Measurements from ENCODE around the gene RPL39.

Gene RPL39

GRCh38 chrX:119802546-119802945, 11.1 kb upstream of the RPL39 start (continued):
- TF ChIP-seq, protein P1, sequence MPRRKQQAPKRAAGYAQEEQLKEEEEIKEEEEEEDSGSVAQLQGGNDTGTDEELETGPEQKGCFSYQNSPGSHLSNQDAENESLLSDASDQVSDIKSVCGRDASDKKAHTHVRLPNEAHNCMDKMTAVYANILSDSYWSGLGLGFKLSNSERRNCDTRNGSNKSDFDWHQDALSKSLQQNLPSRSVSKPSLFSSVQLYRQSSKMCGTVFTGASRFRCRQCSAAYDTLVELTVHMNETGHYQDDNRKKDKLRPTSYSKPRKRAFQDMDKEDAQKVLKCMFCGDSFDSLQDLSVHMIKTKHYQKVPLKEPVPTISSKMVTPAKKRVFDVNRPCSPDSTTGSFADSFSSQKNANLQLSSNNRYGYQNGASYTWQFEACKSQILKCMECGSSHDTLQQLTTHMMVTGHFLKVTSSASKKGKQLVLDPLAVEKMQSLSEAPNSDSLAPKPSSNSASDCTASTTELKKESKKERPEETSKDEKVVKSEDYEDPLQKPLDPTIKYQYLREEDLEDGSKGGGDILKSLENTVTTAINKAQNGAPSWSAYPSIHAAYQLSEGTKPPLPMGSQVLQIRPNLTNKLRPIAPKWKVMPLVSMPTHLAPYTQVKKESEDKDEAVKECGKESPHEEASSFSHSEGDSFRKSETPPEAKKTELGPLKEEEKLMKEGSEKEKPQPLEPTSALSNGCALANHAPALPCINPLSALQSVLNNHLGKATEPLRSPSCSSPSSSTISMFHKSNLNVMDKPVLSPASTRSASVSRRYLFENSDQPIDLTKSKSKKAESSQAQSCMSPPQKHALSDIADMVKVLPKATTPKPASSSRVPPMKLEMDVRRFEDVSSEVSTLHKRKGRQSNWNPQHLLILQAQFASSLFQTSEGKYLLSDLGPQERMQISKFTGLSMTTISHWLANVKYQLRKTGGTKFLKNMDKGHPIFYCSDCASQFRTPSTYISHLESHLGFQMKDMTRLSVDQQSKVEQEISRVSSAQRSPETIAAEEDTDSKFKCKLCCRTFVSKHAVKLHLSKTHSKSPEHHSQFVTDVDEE (CRISPR knock-in tag; IDR thresholded peaks at IDR 0.05): no peak
- no peak for TF ChIP-seq PPARA (CRISPR knock-in tag; IDR thresholded peaks at IDR 0.05; ENCODE audit: borderline replicate concordance)
- no peak for TF ChIP-seq ZNF70 (CRISPR knock-in tag; IDR thresholded peaks at IDR 0.05)
- TF ChIP-seq ZC3H10 (CRISPR knock-in tag; IDR thresholded peaks at IDR 0.05): no peak
- no peak for TF ChIP-seq ZNF565 (CRISPR knock-in tag; conservative IDR thresholded peaks at IDR 0.05; ENCODE audit: low read depth)
- TF ChIP-seq TCF4 (CRISPR knock-in tag; IDR thresholded peaks at IDR 0.05; ENCODE audit: borderline replicate concordance): no peak
- TF ChIP-seq BACH2 (CRISPR knock-in tag; IDR thresholded peaks at IDR 0.05; ENCODE audit: borderline replicate concordance): no peak

- ATAC-seq: no peak
- TF ChIP-seq ZFP3 (CRISPR knock-in tag; IDR thresholded peaks at IDR 0.05): no peak
Observed at GRCh38 chrX:119801253-119802221, 10.1 kb upstream of the RPL39 start.

DNA sequence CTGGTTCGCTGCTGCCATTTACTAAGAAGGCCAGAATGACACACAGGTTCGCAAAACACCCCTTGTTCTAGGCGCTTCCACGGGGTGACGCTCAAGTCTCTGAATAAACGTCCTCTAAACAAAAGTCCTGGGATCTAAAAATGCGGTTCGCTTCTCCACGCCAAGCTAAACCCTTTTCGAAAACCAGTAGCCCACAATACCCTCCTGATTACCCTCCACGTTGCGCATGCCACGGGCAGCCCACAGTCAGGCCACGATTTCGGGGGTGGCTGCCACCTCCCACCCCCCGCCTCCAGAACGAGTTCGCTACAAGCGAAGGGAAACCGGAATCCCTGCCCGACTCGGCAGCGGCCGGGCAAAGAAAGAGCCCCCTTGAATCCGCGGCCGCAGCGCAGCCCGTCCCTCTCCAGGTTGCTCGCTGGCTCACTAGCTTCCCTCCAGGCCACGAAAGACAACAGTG, 423 bp downstream of the RPL39 start:
- peak; percentile 48 for ATAC-seq
- TF ChIP-seq ESRRG (CRISPR knock-in tag; IDR thresholded peaks at IDR 0.05): no peak
- TF ChIP-seq CSRNP3 (CRISPR knock-in tag; IDR thresholded peaks at IDR 0.05): no peak

DNA sequence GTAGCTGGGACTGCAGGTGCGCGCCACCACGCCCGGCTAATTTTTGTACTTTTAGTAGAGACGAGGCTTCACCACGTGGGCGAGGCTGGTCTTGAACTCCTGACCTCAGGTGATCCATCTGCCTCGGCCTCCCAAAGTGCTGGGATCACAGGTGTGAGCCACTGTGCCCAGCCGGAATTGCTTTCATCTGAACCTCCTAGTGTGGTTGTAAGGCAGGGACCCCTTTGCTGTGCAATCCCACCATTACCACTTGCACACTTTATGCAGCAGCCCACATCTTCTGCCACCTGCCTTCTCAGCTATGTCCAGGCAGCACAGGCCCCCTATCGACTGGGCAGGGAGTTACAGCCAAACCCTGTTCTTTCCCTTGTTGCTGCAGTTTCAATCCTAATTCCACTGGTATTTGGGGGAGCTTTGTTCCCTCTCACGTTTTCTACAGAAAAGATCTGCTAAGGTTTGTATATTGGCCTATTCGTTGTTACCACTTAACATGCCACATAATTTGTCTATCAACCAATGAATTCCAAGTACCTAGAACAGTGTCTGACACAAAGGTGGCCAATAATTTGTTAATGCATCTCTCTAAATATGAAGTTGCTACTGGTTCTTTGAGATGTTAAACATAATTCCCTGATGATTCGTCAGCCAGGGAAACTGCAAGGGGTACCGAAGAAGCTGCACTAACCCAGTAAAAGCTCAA, 6.5 kb downstream of the RPL39 start:
- ATAC-seq: peak; percentile 64
- TF ChIP-seq ZFP3 (CRISPR knock-in tag; IDR thresholded peaks at IDR 0.05) (no peak), ZNF8 (CRISPR knock-in tag; IDR thresholded peaks at IDR 0.05) (no peak), PPARA (CRISPR knock-in tag; IDR thresholded peaks at IDR 0.05; ENCODE audit: borderline replicate concordance) (no peak), ISL1 (CRISPR knock-in tag; IDR thresholded peaks at IDR 0.05) (no peak), GLIS3 (CRISPR knock-in tag; IDR thresholded peaks at IDR 0.05) (no peak), ARNTL (CRISPR knock-in tag; IDR thresholded peaks at IDR 0.05; ENCODE audit: borderline replicate concordance, low read depth) (no peak), CSDC2 (CRISPR knock-in tag; IDR thresholded peaks at IDR 0.05) (no peak), BACH2 (CRISPR knock-in tag; IDR thresholded peaks at IDR 0.05; ENCODE audit: borderline replicate concordance) (no peak), ZC3H10 (CRISPR knock-in tag; IDR thresholded peaks at IDR 0.05) (no peak), SNAI2 (CRISPR knock-in tag; IDR thresholded peaks at IDR 0.05) (no peak), ESRRG (CRISPR knock-in tag; IDR thresholded peaks at IDR 0.05) (no peak), TOX (CRISPR knock-in tag; IDR thresholded peaks at IDR 0.05; ENCODE audit: borderline replicate concordance) (no peak), TCF4 (CRISPR knock-in tag; IDR thresholded peaks at IDR 0.05; ENCODE audit: borderline replicate concordance) (no peak), CREB5 (CRISPR knock-in tag; IDR thresholded peaks at IDR 0.05; ENCODE audit: low read depth) (no peak), CSRNP3 (CRISPR knock-in tag; IDR thresholded peaks at IDR 0.05) (no peak), ZFP30 (CRISPR knock-in tag; IDR thresholded peaks at IDR 0.05) (no peak), ZNF70 (CRISPR knock-in tag; IDR thresholded peaks at IDR 0.05) (no peak), ZNF565 (CRISPR knock-in tag; conservative IDR thresholded peaks at IDR 0.05; ENCODE audit: low read depth) (no peak)
- TF ChIP-seq, protein P2, sequence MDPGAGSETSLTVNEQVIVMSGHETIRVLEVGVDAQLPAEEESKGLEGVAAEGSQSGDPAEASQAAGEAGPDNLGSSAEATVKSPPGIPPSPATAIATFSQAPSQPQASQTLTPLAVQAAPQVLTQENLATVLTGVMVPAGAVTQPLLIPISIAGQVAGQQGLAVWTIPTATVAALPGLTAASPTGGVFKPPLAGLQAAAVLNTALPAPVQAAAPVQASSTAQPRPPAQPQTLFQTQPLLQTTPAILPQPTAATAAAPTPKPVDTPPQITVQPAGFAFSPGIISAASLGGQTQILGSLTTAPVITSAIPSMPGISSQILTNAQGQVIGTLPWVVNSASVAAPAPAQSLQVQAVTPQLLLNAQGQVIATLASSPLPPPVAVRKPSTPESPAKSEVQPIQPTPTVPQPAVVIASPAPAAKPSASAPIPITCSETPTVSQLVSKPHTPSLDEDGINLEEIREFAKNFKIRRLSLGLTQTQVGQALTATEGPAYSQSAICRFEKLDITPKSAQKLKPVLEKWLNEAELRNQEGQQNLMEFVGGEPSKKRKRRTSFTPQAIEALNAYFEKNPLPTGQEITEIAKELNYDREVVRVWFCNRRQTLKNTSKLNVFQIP (CRISPR knock-in tag; IDR thresholded peaks at IDR 0.05; ENCODE audit: borderline replicate concordance, low read depth): no peak

Measured in SK-N-SH treated with all-trans-retinoic acid at 6 μM for 48 hours (cell line).